Loucy (cell line): ENCODE measurements around the gene C2orf69.

Experiments used
- CTCF ChIP-seq: fragments of 200-600 bp; sonication (generic); conservative IDR thresholded peaks from 2 replicates; pipeline ENCODE4 v1.5.1; 2014; ENCODE audit warnings: mild to moderate bottlenecking, antibody characterized with exemption, low read length
- EZH2phosphoT487 ChIP-seq: fragments of 200-600 bp; IDR thresholded peaks from 2 replicates; pipeline ENCODE4 v1.6.1; 2018; ENCODE audit warnings: antibody characterized with exemption, mild to moderate bottlenecking, moderate library complexity, borderline replicate concordance

GRCh38 chr2:199868431-199869226 is 42.5 kb upstream of the C2orf69 start:
- TF ChIP-seq CTCF (no peak), EZH2phosphoT487 (no peak)
